Measurements from ENCODE around the gene FAM47B. TPM values are rescaled to one million over a fixed set of nuclear protein-coding genes. Genes with fewer than 3 reads are reported as not detected.

FAM47B gene
- polyA plus RNA-seq, 2 of the 4 experiments (the other 2 are of a cell fraction), result not detected

DNA sequence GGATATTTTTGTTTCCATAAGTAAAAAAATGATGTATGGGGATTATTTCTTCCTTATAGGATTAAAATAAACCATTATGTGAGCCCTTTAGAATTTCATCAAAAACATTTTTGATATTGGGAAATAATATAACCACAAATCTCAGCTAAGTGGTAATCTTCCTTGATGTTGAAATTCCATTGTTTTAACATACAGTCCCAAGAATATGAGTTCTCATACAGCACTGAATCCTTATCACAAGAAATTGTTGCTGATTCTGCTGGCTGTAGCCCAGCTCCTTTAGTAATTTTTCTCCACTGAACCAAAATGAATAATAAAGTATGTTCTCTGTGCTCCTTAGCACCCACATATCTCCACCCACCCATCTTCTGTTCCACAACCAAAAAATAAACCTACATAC is 41.9 kb upstream of the FAM47B start (continued):
- TF ChIP-seq, protein P1, sequence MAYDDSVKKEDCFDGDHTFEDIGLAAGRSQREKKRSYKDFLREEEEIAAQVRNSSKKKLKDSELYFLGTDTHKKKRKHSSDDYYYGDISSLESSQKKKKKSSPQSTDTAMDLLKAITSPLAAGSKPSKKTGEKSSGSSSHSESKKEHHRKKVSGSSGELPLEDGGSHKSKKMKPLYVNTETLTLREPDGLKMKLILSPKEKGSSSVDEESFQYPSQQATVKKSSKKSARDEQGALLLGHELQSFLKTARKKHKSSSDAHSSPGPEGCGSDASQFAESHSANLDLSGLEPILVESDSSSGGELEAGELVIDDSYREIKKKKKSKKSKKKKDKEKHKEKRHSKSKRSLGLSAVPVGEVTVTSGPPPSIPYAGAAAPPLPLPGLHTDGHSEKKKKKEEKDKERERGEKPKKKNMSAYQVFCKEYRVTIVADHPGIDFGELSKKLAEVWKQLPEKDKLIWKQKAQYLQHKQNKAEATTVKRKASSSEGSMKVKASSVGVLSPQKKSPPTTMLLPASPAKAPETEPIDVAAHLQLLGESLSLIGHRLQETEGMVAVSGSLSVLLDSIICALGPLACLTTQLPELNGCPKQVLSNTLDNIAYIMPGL (CRISPR knock-in tag; IDR thresholded peaks at IDR 0.05; ENCODE audit: borderline replicate concordance), result no peak
- TF ChIP-seq RFX5 (IDR thresholded peaks at IDR 0.05) (no peak), KDM1A (IDR thresholded peaks at IDR 0.05; ENCODE audit: low read depth) (no peak), BHLHE40 (IDR thresholded peaks at IDR 0.05; ENCODE audit: low read depth, low read length) (no peak), POLR2AphosphoS2 (conservative IDR thresholded peaks at IDR 0.05; ENCODE audit: low read length) (no peak)

DNA sequence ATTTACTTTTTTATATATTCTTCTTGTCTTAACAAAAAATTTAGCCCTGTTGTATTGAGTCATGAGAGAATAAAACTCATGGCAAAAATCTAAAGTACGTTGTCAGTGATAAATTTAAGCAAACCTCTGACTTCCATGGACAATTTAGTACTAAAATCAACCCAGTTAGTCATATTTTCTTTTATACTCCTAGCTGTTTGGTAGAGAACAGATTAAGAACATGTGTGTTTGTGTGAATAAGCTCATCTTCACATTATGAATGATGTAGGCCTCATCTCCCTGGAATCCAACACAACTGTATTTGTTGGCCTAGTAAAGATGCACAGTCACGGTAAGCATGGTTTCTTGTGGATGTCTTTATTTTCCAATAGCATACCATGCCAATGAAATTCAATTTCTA is 40.8 kb upstream of the FAM47B start:
- Histone ChIP-seq H3K27ac (no peak overlapping the region), H3K4me2 (no peak overlapping the region), H3K4me3 (no peak overlapping the region), H3K4me1 (no peaks in the 10 kb centered on the region), H3K9me3 (no peaks in the 10 kb centered on the region)
- no peak for FAIRE-seq
- 50% methylated on average over 2 of the region's 2 CpGs for WGBS (ENCODE audit: missing lambda C conversion rate)
- POLR2A ChIA-PET, result no interaction called here
- no peak for DNase-seq (ENCODE audit: low read depth in 1 of 2, low spot score in 1 of 2)
- CTCF ChIA-PET, result interaction anchor here (0.6 to 0.7 kb wide), 2 partner anchors 16 to 17 kb away, joined by 3 to 12 read pairs; no protein-coding TSS in a partner anchor
- ATAC-seq, result no peak
- TF ChIP-seq RFX5 (IDR thresholded peaks at IDR 0.05) (no peak), JUNB (IDR thresholded peaks at IDR 0.05) (no peak), CHD4 (IDR thresholded peaks at IDR 0.05; ENCODE audit: borderline replicate concordance) (no peak), HEYL (CRISPR knock-in tag; IDR thresholded peaks at IDR 0.05) (no peak), JUN (IDR thresholded peaks at IDR 0.05) (no peak), EHF (CRISPR knock-in tag; IDR thresholded peaks at IDR 0.05) (no peak), NPAS2 (CRISPR knock-in tag; IDR thresholded peaks at IDR 0.05; ENCODE audit: borderline replicate concordance) (no peak), HOXB5 (CRISPR knock-in tag; IDR thresholded peaks at IDR 0.05) (no peak), ZSCAN20 (CRISPR knock-in tag; IDR thresholded peaks at IDR 0.05) (no peak), EHMT2 (IDR thresholded peaks at IDR 0.05; ENCODE audit: low read depth) (no peak), FOSB (CRISPR knock-in tag; IDR thresholded peaks at IDR 0.05) (no peak), NFE2L2 (conservative IDR thresholded peaks at IDR 0.05; ENCODE audit: low read length) (no peak), BHLHE40 (IDR thresholded peaks at IDR 0.05; ENCODE audit: low read depth, low read length) (no peak), RCOR1 (IDR thresholded peaks at IDR 0.05; ENCODE audit: low read depth, low read length) (no peak), FOXS1 (CRISPR knock-in tag; IDR thresholded peaks at IDR 0.05) (no peak), SREBF2 (IDR thresholded peaks at IDR 0.05) (no peak), MAFK (IDR thresholded peaks at IDR 0.05; ENCODE audit: partially characterized antibody) (no peak)
- TF ChIP-seq, protein P2, sequence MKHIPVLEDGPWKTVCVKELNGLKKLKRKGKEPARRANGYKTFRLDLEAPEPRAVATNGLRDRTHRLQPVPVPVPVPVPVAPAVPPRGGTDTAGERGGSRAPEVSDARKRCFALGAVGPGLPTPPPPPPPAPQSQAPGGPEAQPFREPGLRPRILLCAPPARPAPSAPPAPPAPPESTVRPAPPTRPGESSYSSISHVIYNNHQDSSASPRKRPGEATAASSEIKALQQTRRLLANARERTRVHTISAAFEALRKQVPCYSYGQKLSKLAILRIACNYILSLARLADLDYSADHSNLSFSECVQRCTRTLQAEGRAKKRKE (CRISPR knock-in tag; IDR thresholded peaks at IDR 0.05; ENCODE audit: low read depth), result no peak
- TF ChIP-seq, protein P3, sequence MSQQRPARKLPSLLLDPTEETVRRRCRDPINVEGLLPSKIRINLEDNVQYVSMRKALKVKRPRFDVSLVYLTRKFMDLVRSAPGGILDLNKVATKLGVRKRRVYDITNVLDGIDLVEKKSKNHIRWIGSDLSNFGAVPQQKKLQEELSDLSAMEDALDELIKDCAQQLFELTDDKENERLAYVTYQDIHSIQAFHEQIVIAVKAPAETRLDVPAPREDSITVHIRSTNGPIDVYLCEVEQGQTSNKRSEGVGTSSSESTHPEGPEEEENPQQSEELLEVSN (IDR thresholded peaks at IDR 0.05; ENCODE audit: borderline replicate concordance, low read depth), result no peak

DNA sequence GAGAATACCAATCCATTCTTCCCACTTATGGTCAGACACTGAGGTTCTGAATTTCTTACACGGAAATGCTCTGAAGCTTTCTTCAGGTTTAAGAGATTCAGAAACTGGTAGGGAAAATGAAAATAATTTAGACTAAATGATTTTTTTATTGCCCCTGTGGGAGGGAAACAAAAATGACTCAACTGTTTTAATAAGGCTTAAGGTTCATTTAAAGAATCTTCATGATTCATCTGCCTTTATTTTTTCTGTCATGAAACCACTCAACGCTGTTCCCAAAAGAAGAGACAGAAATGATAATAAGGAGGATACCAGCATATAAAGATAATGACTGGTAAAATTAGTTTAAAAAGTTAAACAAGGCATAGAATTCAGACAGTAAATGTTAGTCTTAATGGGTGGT is 39.3 kb upstream of the FAM47B start:
- TF ChIP-seq GATA3 (IDR thresholded peaks at IDR 0.05; ENCODE audit: borderline replicate concordance), result no peak
- TF ChIP-seq CBX8 (IDR thresholded peaks at IDR 0.05), result no peak
- no peak for TF ChIP-seq POLR2A (IDR thresholded peaks at IDR 0.05; ENCODE audit: low read length)
- no peak for TF ChIP-seq EP300 (IDR thresholded peaks at IDR 0.05)
- no peak for TF ChIP-seq KDM1A (IDR thresholded peaks at IDR 0.05; ENCODE audit: low read depth)
- TF ChIP-seq HOXB13 (CRISPR knock-in tag; IDR thresholded peaks at IDR 0.05; ENCODE audit: low read depth), result no peak
- no peak for TF ChIP-seq RCOR1 (IDR thresholded peaks at IDR 0.05; ENCODE audit: low read depth, low read length)
- no peak for TF ChIP-seq MAZ (IDR thresholded peaks at IDR 0.05; ENCODE audit: borderline replicate concordance, low read depth, low read length)
- TF ChIP-seq HOXB5 (CRISPR knock-in tag; IDR thresholded peaks at IDR 0.05), result no peak
- no peak for TF ChIP-seq RNF2 (IDR thresholded peaks at IDR 0.05; ENCODE audit: borderline replicate concordance, low read depth)
- TF ChIP-seq, protein P4, sequence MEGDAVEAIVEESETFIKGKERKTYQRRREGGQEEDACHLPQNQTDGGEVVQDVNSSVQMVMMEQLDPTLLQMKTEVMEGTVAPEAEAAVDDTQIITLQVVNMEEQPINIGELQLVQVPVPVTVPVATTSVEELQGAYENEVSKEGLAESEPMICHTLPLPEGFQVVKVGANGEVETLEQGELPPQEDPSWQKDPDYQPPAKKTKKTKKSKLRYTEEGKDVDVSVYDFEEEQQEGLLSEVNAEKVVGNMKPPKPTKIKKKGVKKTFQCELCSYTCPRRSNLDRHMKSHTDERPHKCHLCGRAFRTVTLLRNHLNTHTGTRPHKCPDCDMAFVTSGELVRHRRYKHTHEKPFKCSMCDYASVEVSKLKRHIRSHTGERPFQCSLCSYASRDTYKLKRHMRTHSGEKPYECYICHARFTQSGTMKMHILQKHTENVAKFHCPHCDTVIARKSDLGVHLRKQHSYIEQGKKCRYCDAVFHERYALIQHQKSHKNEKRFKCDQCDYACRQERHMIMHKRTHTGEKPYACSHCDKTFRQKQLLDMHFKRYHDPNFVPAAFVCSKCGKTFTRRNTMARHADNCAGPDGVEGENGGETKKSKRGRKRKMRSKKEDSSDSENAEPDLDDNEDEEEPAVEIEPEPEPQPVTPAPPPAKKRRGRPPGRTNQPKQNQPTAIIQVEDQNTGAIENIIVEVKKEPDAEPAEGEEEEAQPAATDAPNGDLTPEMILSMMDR (IDR thresholded peaks at IDR 0.05), result no peak
- no peak for TF ChIP-seq CEBPB (IDR thresholded peaks at IDR 0.05)
- no peak for TF ChIP-seq RAD21 (conservative IDR thresholded peaks at IDR 0.05 in 1 of 2, IDR thresholded peaks at IDR 0.05 in 1 of 2)
- TF ChIP-seq KDM5A (IDR thresholded peaks at IDR 0.05), result no peak
- TF ChIP-seq TP53 (CRISPR knock-in tag; IDR thresholded peaks at IDR 0.05), result no peak
- no peak for TF ChIP-seq MYC (IDR thresholded peaks at IDR 0.05; ENCODE audit: borderline replicate concordance, low read length)
- TF ChIP-seq ZC3H11A (IDR thresholded peaks at IDR 0.05), result no peak
- Histone ChIP-seq H3K4me2 (no peak overlapping the region), H3K27ac (no peak overlapping the region), H3K9me3 (no peaks in the 10 kb centered on the region), H3K4me3 (no peak overlapping the region), H3K4me1 (no peaks in the 10 kb centered on the region)
- whole genome bisulfite sequencing (ENCODE audit: missing lambda C conversion rate), result 65% methylated on average over 2 of the region's 2 CpGs
- FAIRE-seq (no peak), DNase-seq (ENCODE audit: low read depth in 1 of 2, low spot score in 1 of 2) (no peak), ATAC-seq (no peak)
- CTCF ChIA-PET, result interaction anchor here (1.3 kb wide), 1 partner anchor 16 kb away, joined by 3 read pairs; no protein-coding TSS in a partner anchor
- POLR2A ChIA-PET, result no interaction called here
